HCT116 (cell line): ENCODE measurements around the gene RHOB. TPM values are rescaled to one million over a fixed set of nuclear protein-coding genes. Genes with fewer than 3 reads are reported as not detected.

Experiments used
- ATAC-seq: fragments of 200-7000 bp; cut with Tn5 transposase; 2 replicates; pipeline ENCODE4 v1.9.1; 2020; ENCODE audit warnings: mild to moderate bottlenecking, moderate library complexity
- BruUV-seq: library from RNA; stranded (reverse); fragments of 400-500 nt; replicated peaks from 2 replicates; lab custom pipeline; 2021; lab: Mats Ljungman, UMichigan
- CTCF ChIA-PET: fragments of 300-600 bp; sonication (Branson Sonifier 250); formaldehyde crosslinking; loops from one replicate; lab custom pipeline; 2021; ENCODE audit warnings: antibody characterized with exemption; lab: Charles Lee
- POLR2A ChIA-PET: fragments of 300-600, 350-600 bp; sonication (Branson Sonifier 250); formaldehyde crosslinking; loops from one replicate; lab custom pipeline; 2021; ENCODE audit warnings: antibody characterized with exemption; lab: Charles Lee
- RAD21 ChIA-PET, 2 experiments: fragments of 300-600 bp; sonication (Branson Sonifier 250); formaldehyde crosslinking; loops; one replicate each; lab custom pipeline; 2023; ENCODE audit warnings: low total read pairs in 2 of 2; ENCODE audit not compliant: uncharacterized antibody in 2 of 2, unreplicated experiment in 2 of 2, low non-redundant PET in 1 of 2; lab: Charles Lee
- DNase-seq: peaks from one replicate; pipeline ENCODE4 v3.0.0-alpha.2; 2010; ENCODE audit warnings: low read depth, low spot score
- H2AFZ ChIP-seq: fragments of 200-600 bp; shearing (Covaris generic), sonication (generic); 2 replicates; pipeline ENCODE4 v1.6.1; 2017; ENCODE audit warnings: low read depth, mixed run types, mixed read lengths, antibody characterized with exemption, low read length; ENCODE audit not compliant: poor library complexity, severe bottlenecking
- H3K27ac ChIP-seq: 2 replicates; pipeline ENCODE4 v1.5.1; 2012; ENCODE audit warnings: low read depth, low read length
- H3K27me3 ChIP-seq: fragments of 200-600 bp; sonication (generic); 2 replicates; pipeline ENCODE4 v1.6.1; 2016; ENCODE audit warnings: mixed run types, low read length, mixed read lengths; ENCODE audit not compliant: insufficient read depth
- H3K36me3 ChIP-seq, 2 experiments: fragments of 200-500 bp in 1 of 2; fragments of 200-600 bp in 1 of 2; sonication (Bioruptor generic) in 1 of 2; sonication (generic) in 1 of 2; 2 replicates each; pipeline versions ENCODE4 v1.5.1 to v1.6.1; 2014 to 2016; ENCODE audit warnings: low read length in 2 of 2, inconsistent platforms in 1 of 2, mixed read lengths in 1 of 2, mixed run types in 1 of 2; ENCODE audit not compliant: insufficient read depth in 2 of 2, control insufficient read depth in 1 of 2
- H3K4me1 ChIP-seq, 2 experiments: fragments of 200-600 bp in 1 of 2; sonication (generic) in 1 of 2; 2 replicates each; pipeline versions ENCODE4 v1.5.1 to v1.6.1; 2012 to 2017; ENCODE audit warnings: low read length in 2 of 2, inconsistent platforms in 1 of 2, mild to moderate bottlenecking in 1 of 2, mixed read lengths in 1 of 2, mixed run types in 1 of 2, moderate library complexity in 1 of 2; ENCODE audit not compliant: insufficient read depth in 2 of 2, control insufficient read depth in 1 of 2
- H3K4me2 ChIP-seq: fragments of 200-600 bp; sonication (generic); 2 replicates; pipeline ENCODE4 v1.6.1; 2017; ENCODE audit warnings: mixed run types, low read length, mixed read lengths
- H3K4me3 ChIP-seq, 2 experiments: fragments of 200-600 bp in 1 of 2; sonication (generic) in 1 of 2; replicated peaks in 1 of 2; 2 replicates each; pipeline ENCODE4 v1.5.1; 2011 to 2016; ENCODE audit warnings: low read length in 2 of 2, control low read depth in 1 of 2, low read depth in 1 of 2, mild to moderate bottlenecking in 1 of 2, mixed read lengths in 1 of 2, mixed run types in 1 of 2
- H3K79me2 ChIP-seq: fragments of 200-600 bp; sonication (generic); 2 replicates; pipeline ENCODE4 v1.6.1; 2017; ENCODE audit warnings: mild to moderate bottlenecking, mixed run types, low read length, moderate library complexity, mixed read lengths; ENCODE audit not compliant: insufficient read depth
- H3K9ac ChIP-seq: fragments of 200-600 bp; sonication (generic); 2 replicates; pipeline ENCODE4 v1.6.1; 2016; ENCODE audit warnings: low read length, mixed read lengths
- H3K9me2 ChIP-seq: fragments of 200-600 bp; sonication (generic), shearing (Covaris generic); 2 replicates; pipeline ENCODE4 v1.6.1; 2017; ENCODE audit warnings: mixed run types, mild to moderate bottlenecking, moderate library complexity; ENCODE audit not compliant: insufficient read depth
- H3K9me3 ChIP-seq, 2 experiments: fragments of 200-500 bp in 1 of 2; fragments of 200-600 bp in 1 of 2; sonication (Bioruptor generic) in 1 of 2; sonication (generic) in 1 of 2; 2 replicates each; pipeline ENCODE4 v1.6.1; 2014 to 2017; ENCODE audit warnings: low read length in 2 of 2, mixed read lengths in 2 of 2, inconsistent platforms in 1 of 2, low read depth in 1 of 2, mild to moderate bottlenecking in 1 of 2, mixed run types in 1 of 2, moderate library complexity in 1 of 2; ENCODE audit not compliant: control insufficient read depth in 1 of 2, insufficient read depth in 1 of 2
- H4K20me1 ChIP-seq: fragments of 200-600 bp; sonication (generic), shearing (Covaris generic); 2 replicates; pipeline ENCODE4 v1.6.1; 2017; ENCODE audit warnings: mixed run types, mild to moderate bottlenecking, moderate library complexity; ENCODE audit not compliant: insufficient read depth
- ATF3 ChIP-seq: IDR thresholded peaks from 2 replicates; pipeline ENCODE4 v1.6.1; 2012
- CBX3 ChIP-seq: IDR thresholded peaks from 2 replicates; pipeline ENCODE4 v1.6.1; 2012; ENCODE audit warnings: low read depth
- CEBPB ChIP-seq: IDR thresholded peaks from 2 replicates; pipeline ENCODE4 v1.6.1; 2012; ENCODE audit warnings: low read depth
- EGR1 ChIP-seq: IDR thresholded peaks from 2 replicates; pipeline ENCODE4 v1.6.1; 2012; ENCODE audit warnings: low read depth
- EZH2 ChIP-seq: fragments of 200-600 bp; sonication (generic); IDR thresholded peaks from 2 replicates; pipeline ENCODE4 v1.6.1; 2017; ENCODE audit warnings: antibody characterized with exemption, mixed run types
- FOSL1 ChIP-seq: IDR thresholded peaks from 2 replicates; pipeline ENCODE4 v1.6.1; 2012; ENCODE audit warnings: low read depth
- JUND ChIP-seq: IDR thresholded peaks from 2 replicates; pipeline ENCODE4 v1.6.1; 2012
- POLR2A ChIP-seq: IDR thresholded peaks from 2 replicates; pipeline ENCODE4 v1.7.0; 2011; ENCODE audit warnings: borderline replicate concordance; ENCODE audit not compliant: insufficient read depth, insufficient read length; ENCODE audit errors: extremely low read depth
- RAD21 ChIP-seq: IDR thresholded peaks from 2 replicates; pipeline ENCODE4 v1.6.1; 2012; ENCODE audit warnings: low read depth, mild to moderate bottlenecking
- REST ChIP-seq: IDR thresholded peaks from 2 replicates; pipeline ENCODE4 v1.6.1; 2012; ENCODE audit warnings: low read depth
- SIN3A ChIP-seq: IDR thresholded peaks from 2 replicates; pipeline ENCODE4 v1.6.1; 2012; ENCODE audit warnings: low read depth
- SP1 ChIP-seq: IDR thresholded peaks from 2 replicates; pipeline ENCODE4 v1.6.1; 2012; ENCODE audit warnings: low read depth
- SRF ChIP-seq: IDR thresholded peaks from 2 replicates; pipeline ENCODE4 v1.6.1; 2012; ENCODE audit warnings: low read depth
- ZBTB33 ChIP-seq: IDR thresholded peaks from 2 replicates; pipeline ENCODE4 v1.6.1; 2011; ENCODE audit warnings: mild to moderate bottlenecking, low read length, moderate library complexity; ENCODE audit not compliant: insufficient replicate concordance; ENCODE audit errors: extremely low read depth
- ZNF274 ChIP-seq: fragments of 200-500 bp; sonication (Bioruptor generic); IDR thresholded peaks from 2 replicates; pipeline ENCODE4 v1.6.1; 2014; ENCODE audit warnings: mild to moderate bottlenecking, low read depth, low read length, inconsistent platforms
- intact Hi-C: fragments of 100-400 bp; cut with micrococcal nuclease; formaldehyde crosslinking; loops from 2 replicates; pipeline ENCODE4 v1.10.0; 2022
- total RNA-seq: library from RNA; stranded (reverse); gene quantifications from one replicate; pipeline ENCODE4 v1.2.1, GENCODE V29; 2021; ENCODE audit not compliant: unreplicated experiment
- TF ChIP-seq, protein P1 (sequence below): IDR thresholded peaks from 2 replicates; pipeline ENCODE4 v1.6.1; 2012

RHOB gene
- total RNA-seq, 1 experiment from 2014 or later, result 72.9 TPM

GRCh38 chr2:20469595-20469994, 22.7 kb downstream of the RHOB start:
- no peak for DNase-seq
- RAD21 ChIA-PET, result no interaction called here
- intact Hi-C loops, result no loop called here
- Histone ChIP-seq H3K36me3 (no peaks in the 10 kb centered on the region), H3K4me2 (no peak overlapping the region), H4K20me1 (no peaks in the 10 kb centered on the region), H3K4me1 (peaks cover 6 to 15% of the 10 kb centered on the region in 2 experiments; a peak in 3 of 4 replicates), H3K27me3 (no peaks in the 10 kb centered on the region), H3K79me2 (no peaks in the 10 kb centered on the region), H2AFZ (no peak overlapping the region), H3K9me3 (no peaks in the 10 kb centered on the region)
- BruUV-seq, result no TSS peak
- ATAC-seq, result no peak
- POLR2A ChIA-PET, result interaction anchor here (2.1 kb wide), 1 partner anchor 23 kb away, joined by 9 read pairs; the partner anchor contains the start of gene RHOB
- TF ChIP-seq RAD21 (no peak), ATF3 (no peak), SRF (no peak), EGR1 (no peak), ZBTB33 (no peak), ZNF274 (no peak), CEBPB (no peak), SIN3A (no peak), CBX3 (no peak), SP1 (no peak), FOSL1 (no peak), POLR2A (no peak), REST (no peak), EZH2 (no peak), JUND (no peak)
- TF ChIP-seq, protein P1, sequence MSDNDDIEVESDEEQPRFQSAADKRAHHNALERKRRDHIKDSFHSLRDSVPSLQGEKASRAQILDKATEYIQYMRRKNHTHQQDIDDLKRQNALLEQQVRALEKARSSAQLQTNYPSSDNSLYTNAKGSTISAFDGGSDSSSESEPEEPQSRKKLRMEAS, result no peak
- TF ChIP-seq, all 23 proteins: peak for 0
- Histone ChIP-seq H3K9ac (no peak overlapping the region), H3K27ac (no peak overlapping the region), H3K4me3 (no peak overlapping the region), H3K9me2 (no peaks in the 10 kb centered on the region)
- CTCF ChIA-PET, result no interaction called here
